Omental fat pad (tissue), 4 donors: ENCODE measurements around the gene ANXA7. TPM values are rescaled to one million over a fixed set of nuclear protein-coding genes. Genes with fewer than 3 reads are reported as not detected.

ENCODE experiments used
- ATAC-seq: fragments of 150-250 bp; one replicate; pipeline ENCODE4 v1.9.1; 2016; ENCODE audit warnings: mild to moderate bottlenecking, moderate library complexity; ENCODE audit not compliant: low FRiP score
- DNase-seq: peaks from one replicate; pipeline ENCODE4 v3.0.0-alpha.2; 2019; ENCODE audit warnings: low spot score
- total RNA-seq, 4 donors: library from RNA; depleted of rRNA; stranded (reverse); fragments of >200 nt; gene quantifications; one replicate each; pipeline ENCODE4 v1.1.0, GENCODE V29; 2016
- TF ChIP-seq, protein P1 (sequence below), 3 donors: fragments of 450-650 bp; IDR thresholded peaks; one replicate each; pipeline ENCODE4 v1.5.1; 2016 to 2017; ENCODE audit warnings: antibody characterized with exemption in 3 of 3, mild to moderate bottlenecking in 3 of 3, moderate library complexity in 2 of 3

The ANXA7 gene
- total RNA-seq, 4 donors from 2014 or later: 99.6 to 115 (median 112) TPM

DNA sequence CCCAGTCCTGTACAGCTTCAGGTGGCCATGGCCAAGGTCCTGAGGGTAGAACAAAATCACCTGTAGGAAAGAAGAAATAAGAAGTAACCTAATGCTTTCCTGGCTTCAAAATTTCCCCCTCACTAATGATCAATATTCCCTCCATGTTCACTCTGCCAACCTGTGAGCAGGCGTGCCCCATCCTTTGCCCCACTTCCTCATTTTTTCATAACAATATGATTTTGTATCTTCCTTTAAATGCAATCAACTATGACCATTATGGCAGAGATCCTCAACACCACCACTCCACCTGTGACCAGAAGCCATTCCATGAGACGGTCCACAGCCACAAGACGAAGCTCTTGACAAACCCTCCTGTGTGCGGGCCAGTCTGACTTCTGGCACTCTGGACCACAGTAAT lies 12.5 kb upstream of the ANXA7 start:
- no peak for ATAC-seq
- no peak for DNase-seq

GRCh38 chr10:73424478-73424877 lies 10.6 kb upstream of the ANXA7 start:
- no peak for ATAC-seq
- no peak for DNase-seq
- TF ChIP-seq, protein P1, sequence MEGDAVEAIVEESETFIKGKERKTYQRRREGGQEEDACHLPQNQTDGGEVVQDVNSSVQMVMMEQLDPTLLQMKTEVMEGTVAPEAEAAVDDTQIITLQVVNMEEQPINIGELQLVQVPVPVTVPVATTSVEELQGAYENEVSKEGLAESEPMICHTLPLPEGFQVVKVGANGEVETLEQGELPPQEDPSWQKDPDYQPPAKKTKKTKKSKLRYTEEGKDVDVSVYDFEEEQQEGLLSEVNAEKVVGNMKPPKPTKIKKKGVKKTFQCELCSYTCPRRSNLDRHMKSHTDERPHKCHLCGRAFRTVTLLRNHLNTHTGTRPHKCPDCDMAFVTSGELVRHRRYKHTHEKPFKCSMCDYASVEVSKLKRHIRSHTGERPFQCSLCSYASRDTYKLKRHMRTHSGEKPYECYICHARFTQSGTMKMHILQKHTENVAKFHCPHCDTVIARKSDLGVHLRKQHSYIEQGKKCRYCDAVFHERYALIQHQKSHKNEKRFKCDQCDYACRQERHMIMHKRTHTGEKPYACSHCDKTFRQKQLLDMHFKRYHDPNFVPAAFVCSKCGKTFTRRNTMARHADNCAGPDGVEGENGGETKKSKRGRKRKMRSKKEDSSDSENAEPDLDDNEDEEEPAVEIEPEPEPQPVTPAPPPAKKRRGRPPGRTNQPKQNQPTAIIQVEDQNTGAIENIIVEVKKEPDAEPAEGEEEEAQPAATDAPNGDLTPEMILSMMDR (IDR thresholded peaks at IDR 0.05): no peak

More for the DNA sequence above, 12.5 kb upstream of the ANXA7 start:
- TF ChIP-seq, protein P1 (IDR thresholded peaks at IDR 0.05): no peak

GRCh38 chr10:73423309-73423708 lies 9.5 kb upstream of the ANXA7 start:
- DNase-seq: no peak
- ATAC-seq: no peak

GRCh38 chr10:73416571-73416970 lies 2.7 kb upstream of the ANXA7 start:
- no peak for DNase-seq
- ATAC-seq: no peak
- TF ChIP-seq, protein P1 (IDR thresholded peaks at IDR 0.05): no peak

More at GRCh38 chr10:73423309-73423708, 9.5 kb upstream of the ANXA7 start:
- TF ChIP-seq, protein P1 (IDR thresholded peaks at IDR 0.05): no peak

- DNase-seq (no peak), ATAC-seq (peak; percentile 19)
- TF ChIP-seq, protein P1 (IDR thresholded peaks at IDR 0.05): no peak
These were observed 530 bp upstream of the ANXA7 start for GRCh38 chr10:73414230-73414945.

DNA sequence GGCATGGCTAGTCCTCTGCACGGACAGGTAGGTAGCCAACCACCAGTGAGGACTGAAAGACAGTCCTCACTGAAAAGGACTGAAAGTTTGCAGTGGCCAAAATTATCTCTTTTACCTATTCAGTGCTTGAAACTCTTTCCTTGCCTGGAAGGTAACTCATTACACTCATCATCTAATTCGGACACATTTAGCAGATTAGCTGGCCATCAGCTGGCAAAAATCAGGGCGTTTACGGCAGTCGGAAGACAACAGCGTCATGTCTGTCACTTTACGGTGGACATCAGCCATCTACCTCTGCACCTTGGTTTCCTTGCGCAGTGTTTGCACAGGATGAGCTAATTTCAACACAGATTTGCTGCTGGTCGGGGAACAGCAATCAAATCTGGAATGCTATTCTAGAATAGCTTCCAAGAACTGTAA lies 740 bp downstream of the ANXA7 start:
- TF ChIP-seq, protein P1 (IDR thresholded peaks at IDR 0.05): no peak
- ATAC-seq: peak; percentile 28
- DNase-seq: no peak

GRCh38 chr10:73410897-73411296 lies 3.0 kb downstream of the ANXA7 start:
- ATAC-seq (no peak), DNase-seq (no peak)
- TF ChIP-seq, protein P1 (IDR thresholded peaks at IDR 0.05): no peak
